ENCODE results near the gene ARL5C.

Gene ARL5C

GRCh38 chr17:39165841-39166349 lies at the start of gene ARL5C:
TSS of gene ARL5C (minus strand) at chr17:39166161. CDS start at chr17:39165760, 401 bp downstream.
- no peak for DNase-seq (ENCODE audit: low read depth in 2 of 2)

DNA sequence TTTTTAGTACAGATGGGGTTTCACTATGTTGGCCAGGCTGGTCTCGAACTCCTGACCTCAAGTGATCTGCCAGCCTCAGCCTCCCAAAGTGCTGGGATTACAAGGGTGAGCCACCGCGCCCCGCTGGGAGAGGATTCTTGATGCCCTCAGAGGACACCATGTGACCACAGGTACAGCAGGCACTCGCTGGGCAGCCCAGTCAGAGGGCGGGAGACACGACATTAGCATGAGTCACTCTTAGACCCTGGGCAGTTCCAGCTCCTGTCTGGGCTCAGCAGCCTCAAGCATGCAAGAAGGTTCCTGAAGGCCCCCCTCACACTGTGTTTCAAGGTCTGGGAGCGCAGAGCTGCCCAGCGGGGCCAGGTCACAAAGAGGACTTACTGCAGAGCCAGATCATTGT lies 47.9 kb upstream of the ARL5C start:
- DNase-seq (ENCODE audit: low read depth in 2 of 2) = no peak

- no peak for DNase-seq (ENCODE audit: low read depth in 2 of 2)
Measured at GRCh38 chr17:39212841-39213480, 47.0 kb upstream of the ARL5C start.

DNA sequence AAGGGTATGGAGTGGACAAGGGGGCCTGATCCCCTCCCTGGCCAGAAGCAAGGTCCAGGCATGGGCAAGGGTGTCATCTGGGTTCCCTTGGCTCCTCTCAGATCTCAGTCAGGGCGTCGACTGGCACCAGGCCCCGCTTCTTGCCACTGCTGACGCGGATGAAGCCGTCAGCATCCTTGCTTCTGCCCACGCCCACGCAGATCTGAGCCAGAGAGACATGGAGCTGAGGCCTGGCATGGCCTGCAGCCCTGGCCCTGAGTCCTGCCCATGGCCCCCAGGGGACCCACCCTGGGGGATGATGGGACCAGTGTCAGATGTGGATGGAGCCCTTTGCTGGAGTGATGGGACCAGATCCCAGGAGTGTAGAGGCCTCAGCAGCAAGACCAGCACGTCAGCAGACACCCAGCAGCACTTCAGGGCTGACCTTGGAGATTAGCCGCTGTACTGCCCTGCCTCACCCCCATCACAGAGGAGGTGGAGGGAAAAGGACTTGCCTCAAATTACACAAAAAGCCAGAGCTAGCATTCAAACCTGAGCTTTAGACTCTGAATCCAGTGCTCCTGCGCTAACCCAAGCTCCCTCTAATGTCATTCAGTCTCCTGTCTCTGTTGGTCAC lies 46.3 kb upstream of the ARL5C start:
- no peak for DNase-seq (ENCODE audit: low read depth in 2 of 2)

GRCh38 chr17:39210093-39210434 lies 44.1 kb upstream of the ARL5C start:
- no peak for DNase-seq (ENCODE audit: low read depth in 2 of 2)

DNA sequence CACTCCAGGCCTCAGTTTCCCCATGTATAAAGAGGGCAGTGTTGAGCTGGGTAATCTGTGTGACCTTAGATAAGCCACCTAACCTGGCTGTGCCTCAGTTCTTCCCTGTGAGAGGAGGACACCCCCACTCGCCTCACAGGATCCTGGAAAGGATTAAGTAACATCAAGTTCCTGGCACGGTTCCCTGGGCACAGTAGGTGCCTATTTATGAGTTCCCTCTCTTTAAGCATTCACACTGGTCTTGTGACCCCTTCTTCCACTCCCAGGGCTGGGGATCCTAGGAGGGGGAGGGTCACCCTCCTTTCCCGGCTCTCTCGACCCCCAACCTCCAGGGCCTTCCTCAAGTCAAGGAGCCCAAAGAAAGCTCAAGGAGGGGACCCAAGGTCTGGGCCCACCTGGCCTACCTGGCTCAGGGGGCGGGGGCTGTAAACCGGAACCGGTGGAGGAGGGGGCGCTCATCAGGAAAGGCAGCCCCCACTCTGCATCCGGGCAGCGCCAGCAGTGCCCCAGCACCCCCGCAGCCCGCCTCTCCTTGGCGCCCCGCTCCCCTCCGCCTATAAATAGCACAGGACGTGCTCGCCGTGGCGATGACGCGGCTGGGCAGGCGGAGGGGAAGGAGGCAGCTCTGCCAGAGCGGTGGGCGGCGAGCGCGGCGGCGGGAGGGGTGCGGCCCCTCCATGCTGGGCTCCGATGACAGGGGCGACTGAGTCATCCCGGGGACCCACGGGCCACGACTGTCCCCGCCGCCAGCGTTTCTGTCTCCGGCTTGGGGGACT lies 43.5 kb upstream of the ARL5C start:
- DNase-seq (ENCODE audit: low read depth in 2 of 2) = peak; percentile 35 to 42

GRCh38 chr17:39208893-39209292 lies 42.9 kb upstream of the ARL5C start:
- DNase-seq (ENCODE audit: low read depth in 2 of 2) = no peak

GRCh38 chr17:39208136-39208535 lies 42.2 kb upstream of the ARL5C start:
- no peak for DNase-seq (ENCODE audit: low read depth in 2 of 2)

DNA sequence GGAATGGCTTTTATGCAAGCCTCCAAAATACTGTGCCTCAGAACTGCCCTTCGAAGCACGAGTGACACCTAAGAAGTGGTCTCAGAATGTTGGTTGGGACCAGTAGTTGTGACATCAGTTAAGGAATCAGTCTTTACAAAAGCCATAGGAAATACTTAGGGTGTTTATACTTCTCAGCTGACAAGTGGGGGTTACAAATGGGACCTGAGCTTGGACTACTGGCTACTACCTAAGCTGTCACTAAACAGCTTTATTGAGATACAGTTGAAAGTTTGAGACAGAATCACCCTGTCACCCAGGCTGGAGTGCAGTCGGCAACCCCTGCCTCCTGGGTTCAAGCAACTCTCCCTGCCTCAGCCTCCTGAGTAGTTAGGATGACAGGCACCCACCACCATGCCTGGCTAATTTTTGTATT lies 39.2 kb upstream of the ARL5C start:
- DNase-seq (ENCODE audit: low read depth in 2 of 2) = no peak

DNA sequence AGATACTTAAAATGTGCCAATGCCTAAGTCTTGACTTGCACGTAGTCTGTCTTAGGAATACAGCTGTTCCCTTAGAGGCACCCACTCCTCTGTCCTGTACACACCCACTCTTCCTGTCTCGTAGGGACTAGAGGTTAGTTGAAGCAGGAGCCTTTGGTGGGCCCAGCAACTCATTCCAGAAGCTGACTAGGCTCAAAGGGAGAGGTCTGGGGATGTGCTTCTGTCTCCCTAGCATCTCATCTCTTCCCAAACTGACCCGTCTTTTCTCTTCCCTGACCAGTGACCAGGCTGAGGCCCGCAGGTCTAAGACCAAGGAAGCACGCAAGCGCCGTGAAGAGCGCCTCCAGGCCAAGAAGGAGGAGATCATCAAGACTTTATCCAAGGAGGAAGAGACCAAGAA lies 38.3 kb upstream of the ARL5C start:
- no peak for DNase-seq (ENCODE audit: low read depth in 2 of 2)

GRCh38 chr17:39200957-39201510 lies 35.1 kb upstream of the ARL5C start:
- DNase-seq (ENCODE audit: low read depth in 2 of 2) = no peak

DNA sequence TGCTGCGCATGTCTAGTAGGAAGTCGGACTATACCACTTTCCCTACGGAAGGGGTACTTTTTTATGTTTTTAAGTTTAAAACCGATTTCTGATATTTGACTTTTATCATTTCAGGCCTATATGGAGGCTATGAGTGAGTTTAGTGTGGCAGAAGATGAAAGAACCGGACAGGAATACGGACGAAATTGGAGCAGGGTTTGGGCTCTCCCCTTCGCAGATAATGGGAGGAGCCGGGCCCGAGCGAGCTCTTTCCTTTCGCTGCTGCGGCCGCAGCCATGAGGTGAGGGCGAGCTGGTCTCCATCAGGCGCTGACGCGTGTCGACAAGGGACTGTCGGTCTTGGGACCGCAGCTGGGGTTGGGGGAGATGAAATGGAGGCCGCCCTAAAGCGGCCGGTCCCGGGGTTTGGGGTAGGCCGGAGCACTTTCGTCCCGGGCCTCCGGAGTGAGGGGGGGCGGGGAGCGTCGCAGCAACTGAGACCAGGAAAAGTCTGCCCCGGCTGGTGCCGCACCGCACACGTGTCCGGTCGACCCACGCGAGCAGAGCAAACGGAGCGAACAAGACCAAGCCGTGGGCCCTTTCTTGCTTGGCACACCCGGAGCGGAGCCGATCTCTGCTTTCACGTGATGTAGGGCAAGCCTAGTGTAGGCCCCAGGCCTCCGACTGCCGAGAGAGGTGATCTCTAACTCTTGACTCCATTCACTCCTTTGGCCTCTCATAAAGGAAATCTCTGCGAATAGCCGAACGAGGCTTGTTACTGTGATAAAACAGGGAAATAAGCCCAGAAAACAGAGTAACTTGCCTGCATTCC lies 34.3 kb upstream of the ARL5C start, which contains the start of gene RPL19:
Gene RPL19 (plus strand): TSS at position 214 of the 810 bp plus-strand sequence. CDS start 62 bp downstream, at position 276.
- peak; percentile 56 to 63 for DNase-seq (ENCODE audit: low read depth in 2 of 2)

DNA sequence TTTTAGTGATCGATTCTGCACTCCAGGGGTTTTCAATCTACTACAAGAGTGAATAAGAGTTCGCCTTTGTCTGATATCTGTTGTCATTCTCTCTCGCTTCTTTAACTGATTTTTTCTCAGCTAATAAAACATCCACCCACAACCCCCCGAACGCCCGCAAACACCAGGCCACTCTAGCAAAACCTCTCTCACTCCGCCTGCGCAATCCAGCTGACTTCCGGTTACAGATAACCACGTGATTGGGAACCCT lies 33.8 kb upstream of the ARL5C start:
- peak; percentile 68 to 71 for DNase-seq (ENCODE audit: low read depth in 2 of 2)

GRCh38 chr17:39198186-39198566 lies 32.2 kb upstream of the ARL5C start:
- DNase-seq (ENCODE audit: low read depth in 2 of 2) = no peak

DNA sequence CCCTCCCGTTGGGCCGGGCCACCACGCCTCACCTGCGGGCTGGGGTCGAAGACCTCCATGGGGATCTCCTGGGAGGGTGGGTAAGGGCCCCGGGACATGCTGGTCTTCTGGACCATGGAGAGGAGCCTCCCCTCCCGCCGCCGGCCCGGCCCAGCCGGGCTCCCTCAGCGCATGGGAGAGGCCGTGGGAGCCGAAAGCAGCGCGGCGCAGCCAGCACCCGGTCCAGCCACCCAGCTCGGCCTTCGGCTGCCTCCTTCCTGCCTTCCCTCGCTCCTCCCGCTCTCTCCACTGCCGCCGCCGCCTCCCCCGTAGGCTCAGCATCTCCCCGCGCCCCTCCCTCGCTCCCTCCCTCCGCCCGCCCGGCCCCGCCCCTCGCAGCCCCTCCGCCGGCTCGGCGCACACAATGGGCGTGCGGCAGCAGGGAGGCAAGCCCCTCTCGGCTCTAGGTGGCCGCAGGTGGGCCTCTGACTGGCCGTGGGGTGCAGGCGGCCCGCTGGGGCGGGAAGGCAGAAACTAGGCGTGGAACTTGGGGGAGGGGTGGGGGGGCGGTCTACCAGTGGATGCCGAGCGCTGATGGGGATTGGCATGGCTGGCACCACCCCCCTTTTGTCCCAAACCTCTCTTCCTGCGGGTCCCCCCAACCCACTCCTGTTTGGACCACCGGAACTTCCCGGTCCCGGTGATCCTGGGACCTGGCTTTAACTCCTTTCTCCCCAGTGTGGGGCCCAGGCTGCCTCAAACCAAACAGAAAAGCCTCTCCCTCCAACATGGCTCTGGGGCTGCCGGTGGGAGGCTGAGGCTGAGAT lies 31.6 kb upstream of the ARL5C start, which contains the start of gene CACNB1:
Gene CACNB1 (minus strand): TSS at position 290 of the 806 bp plus-strand sequence. CDS start 174 bp downstream, at position 116.
- DNase-seq (ENCODE audit: low read depth in 2 of 2) = peak; percentile 22 to 44

DNA sequence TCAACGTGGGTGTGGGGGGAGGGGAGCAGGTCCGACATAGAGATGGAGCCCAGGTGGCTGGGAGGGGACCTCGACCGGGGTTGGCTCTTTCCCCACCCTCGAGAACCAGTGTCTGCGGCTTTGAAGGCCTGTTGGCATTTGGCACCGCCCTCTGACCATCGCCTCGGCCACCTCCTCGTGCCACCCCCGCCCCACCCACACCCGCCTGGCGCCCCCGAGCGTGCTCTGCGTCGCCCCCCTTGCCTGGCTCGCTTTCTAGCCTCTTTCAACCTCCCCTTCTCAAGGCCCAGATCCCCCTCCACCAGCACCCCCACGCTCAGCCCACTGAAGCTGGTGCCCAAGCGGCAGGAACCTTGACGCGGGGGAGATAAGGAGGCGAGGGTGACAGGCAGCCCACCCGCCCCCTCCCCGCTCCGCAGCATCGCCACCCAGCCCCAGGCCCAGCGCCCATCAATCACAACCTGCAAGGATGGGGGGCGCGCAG lies 30.9 kb upstream of the ARL5C start:
- no peak for DNase-seq (ENCODE audit: low read depth in 2 of 2)

GRCh38 chr17:39196241-39196807 lies 30.4 kb upstream of the ARL5C start:
- DNase-seq (ENCODE audit: low read depth in 2 of 2) = no peak

DNA sequence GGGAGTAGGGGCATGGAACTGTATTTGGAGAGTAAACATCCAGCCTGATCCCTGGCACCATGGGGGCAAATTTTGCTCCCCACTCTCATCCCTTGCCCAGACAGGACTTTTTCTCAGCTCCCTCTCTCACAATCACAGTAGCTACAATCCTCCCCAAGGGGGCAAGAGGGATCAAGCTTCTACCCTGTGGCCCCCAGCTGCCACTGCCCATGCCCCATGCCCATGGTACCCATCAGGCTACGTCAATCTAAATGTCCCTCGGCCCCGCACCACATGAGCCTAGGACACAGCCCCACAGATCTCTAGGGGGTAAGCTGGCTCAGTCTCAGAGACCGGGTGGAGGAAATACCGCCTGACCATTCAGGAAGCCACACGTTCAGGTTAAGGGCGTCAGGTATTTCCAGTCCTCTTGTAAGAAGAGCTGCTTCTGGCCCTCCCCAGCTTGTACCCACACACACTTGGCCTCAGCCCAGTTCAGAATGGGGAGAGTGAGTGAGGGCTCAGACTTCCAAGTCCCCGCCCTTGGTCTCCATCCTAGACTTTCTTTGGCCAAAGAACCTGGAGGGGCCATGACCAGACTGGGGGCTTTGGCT lies 29.7 kb upstream of the ARL5C start:
- no peak for DNase-seq (ENCODE audit: low read depth in 2 of 2)

GRCh38 chr17:39194985-39195524 lies 29.1 kb upstream of the ARL5C start:
- DNase-seq (ENCODE audit: low read depth in 2 of 2) = no peak
